NCI-H2081 (cell line): ENCODE data around the gene RAD50.
"Not testable (repeated sequence)": the region's sequence is repeated elsewhere in the genome, so short reads cannot be mapped to it uniquely, and the experiment has no call there.

Experiments used
- DNase-seq, 2 experiments: peaks; one replicate each; lab custom pipeline; 2025; lab: John Stamatoyannopoulos, UW

Gene RAD50

GRCh38 chr5:132629230-132629944 is 72.6 kb downstream of the RAD50 start:
- DNase-seq: no peak

- DNase-seq: not testable (repeated sequence)
Measured at GRCh38 chr5:132633587-132633986, 76.8 kb downstream of the RAD50 start.

GRCh38 chr5:132635873-132636272 is 79.1 kb downstream of the RAD50 start:
- DNase-seq: no peak

GRCh38 chr5:132637241-132637640 is 80.5 kb downstream of the RAD50 start:
- DNase-seq: no peak

- no peak for DNase-seq
Measured at GRCh38 chr5:132639706-132640130, 82.9 kb downstream of the RAD50 start.

GRCh38 chr5:132640613-132641012 is 83.8 kb downstream of the RAD50 start:
- no peak for DNase-seq

DNA sequence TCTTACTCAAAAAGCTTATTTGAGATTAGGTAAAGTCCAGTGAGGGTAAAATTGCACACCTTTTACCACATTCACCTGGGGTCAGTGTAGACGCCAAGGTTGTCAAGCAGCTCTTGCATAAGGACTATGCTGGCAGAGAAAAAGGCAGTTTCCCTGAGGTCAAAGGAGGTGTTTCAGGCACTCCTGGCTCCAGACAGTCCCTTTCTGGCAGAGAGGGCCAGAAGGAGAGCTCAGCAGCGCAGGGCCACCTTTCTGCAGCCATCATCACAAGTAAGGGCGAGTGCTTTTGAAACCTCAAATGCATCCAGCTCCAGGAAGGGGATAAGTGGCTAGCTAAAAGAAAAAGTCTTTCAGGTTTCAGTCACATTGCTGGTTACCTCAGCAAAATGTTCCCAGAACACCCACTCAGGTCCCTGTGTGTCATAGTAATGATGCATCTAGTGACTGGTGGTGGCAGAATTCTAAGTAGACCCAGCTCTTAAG is 84.5 kb downstream of the RAD50 start:
- DNase-seq: no peak

GRCh38 chr5:132641841-132642240 is 85.1 kb downstream of the RAD50 start:
- DNase-seq: no peak

DNA sequence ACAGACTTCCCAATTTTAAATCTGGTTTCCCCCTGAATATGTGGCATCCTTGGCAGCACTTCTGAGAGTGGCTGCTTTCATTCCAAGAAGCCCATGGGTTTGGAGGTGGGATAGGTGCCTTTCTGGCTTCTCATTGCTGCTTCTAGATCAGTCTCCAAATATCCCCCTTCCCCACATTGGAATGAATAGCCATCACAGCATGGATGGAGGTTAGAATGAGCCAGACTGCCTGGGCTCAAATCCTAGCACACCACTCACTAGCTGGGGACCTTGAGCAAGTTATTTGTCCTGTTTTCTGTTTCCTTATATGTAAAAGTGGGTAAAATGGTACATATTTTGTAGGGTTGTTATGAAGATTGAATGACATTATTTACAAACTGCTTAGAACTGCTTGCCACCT is 87.4 kb downstream of the RAD50 start:
- no peak for DNase-seq

GRCh38 chr5:132646583-132647266 is 89.9 kb downstream of the RAD50 start:
- no peak for DNase-seq

GRCh38 chr5:132647473-132647872 is 90.7 kb downstream of the RAD50 start:
- DNase-seq: no peak

DNA sequence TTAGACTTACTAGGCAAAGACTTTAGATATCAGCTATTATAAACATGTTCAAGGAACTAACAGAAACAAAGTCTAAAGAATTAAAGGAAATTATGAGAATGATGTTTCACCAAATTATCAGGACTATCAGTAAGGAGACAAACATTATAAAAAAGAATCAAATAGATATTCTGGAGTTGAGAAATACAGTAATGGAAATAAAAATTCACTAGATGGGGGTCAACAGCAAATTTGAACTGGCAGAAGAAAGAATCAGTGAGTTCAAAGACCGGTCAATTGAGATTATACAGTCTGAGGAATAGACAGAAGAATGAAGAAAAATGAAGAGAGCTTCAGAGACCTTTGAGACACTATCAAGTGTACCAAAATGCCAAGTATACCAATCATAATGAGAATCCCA is 91.6 kb downstream of the RAD50 start:
- no peak for DNase-seq

- no peak for DNase-seq
Measured at GRCh38 chr5:132651838-132652469, 95.2 kb downstream of the RAD50 start.

DNA sequence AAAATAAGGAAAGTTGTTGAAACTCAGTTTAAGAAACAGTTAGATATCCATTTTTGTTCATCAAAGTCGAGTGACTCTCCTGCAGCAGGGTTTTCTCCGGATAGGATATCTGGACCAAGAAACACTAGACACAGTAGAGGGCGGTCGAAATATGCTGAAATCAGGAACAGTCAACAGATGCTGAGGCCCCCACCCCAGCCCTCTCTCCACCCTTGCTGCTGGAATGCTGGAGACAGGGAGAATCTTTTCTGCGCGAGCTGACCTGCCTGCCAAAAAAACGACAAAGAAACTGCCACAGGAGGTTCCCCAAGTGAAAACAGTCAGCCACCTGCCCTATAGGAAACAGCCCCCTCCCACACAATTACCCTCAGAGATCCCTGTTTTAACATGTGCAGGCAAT is 96.9 kb downstream of the RAD50 start:
- DNase-seq: no peak

- no peak for DNase-seq
Measured at GRCh38 chr5:132655821-132656773, 99.3 kb downstream of the RAD50 start.

DNA sequence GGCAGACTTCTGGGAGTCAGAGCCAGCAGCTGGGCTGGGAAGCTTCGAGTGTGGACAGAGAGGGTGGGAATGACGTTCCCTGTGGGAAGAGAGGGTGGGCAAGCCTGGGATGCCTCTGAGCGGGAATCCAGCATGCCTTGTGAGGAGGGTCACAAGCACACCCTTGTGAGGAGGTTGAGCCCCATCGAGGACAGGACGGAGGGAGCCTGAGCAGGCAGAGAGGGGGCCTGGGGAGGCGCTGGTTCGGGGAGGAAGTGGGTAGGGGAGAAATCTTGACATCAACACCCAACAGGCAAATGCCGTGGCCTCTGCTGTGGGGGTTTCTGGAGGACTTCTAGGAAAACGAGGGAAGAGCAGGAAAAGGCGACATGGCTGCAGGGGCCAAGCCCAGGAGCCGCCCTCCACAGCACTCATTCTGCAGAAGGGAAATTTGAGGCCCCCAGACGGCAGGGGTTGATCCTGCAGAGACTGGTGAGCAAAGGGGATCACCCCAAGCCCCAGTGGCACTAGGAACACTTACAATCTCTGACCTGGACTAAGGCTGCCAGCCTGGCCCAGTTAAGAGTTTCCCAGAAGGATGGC is 100.1 kb downstream of the RAD50 start:
- no peak for DNase-seq

GRCh38 chr5:132657676-132658380 is 101.1 kb downstream of the RAD50 start, which contains the start of gene IL13:
IL13 (plus strand) TSS chr5:132658173; CDS start chr5:132658187, 14 bp downstream.
- DNase-seq: no peak

GRCh38 chr5:132658381-132659302 is 101.9 kb downstream of the RAD50 start:
- no peak for DNase-seq
